ENCODE results near the gene LANCL2.

- TF ChIP-seq POLR2AphosphoS5 (IDR thresholded peaks at IDR 0.05; ENCODE audit: low read depth, low read length) (peak; percentile 43), POLR2A (IDR thresholded peaks at IDR 0.05; ENCODE audit: low read depth, low read length) (no peak), TAF1 (IDR thresholded peaks at IDR 0.05; ENCODE audit: borderline replicate concordance, low read depth, low read length) (no peak)
Observed at GRCh38 chr7:55463686-55464262, 98.6 kb downstream of the LANCL2 start.
